Aorta (tissue), 5 donors: ENCODE measurements around the gene C16orf90. TPM values are rescaled to one million over a fixed set of nuclear protein-coding genes. Genes with fewer than 3 reads are reported as not detected.

Experiments
- ATAC-seq: fragments of 200-7000 bp; cut with Tn5 transposase; one replicate; pipeline ENCODE4 v1.9.1; 2022; ENCODE audit warnings: moderate library complexity; ENCODE audit not compliant: low FRiP score
- DNase-seq, 2 donors: peaks; one replicate each; pipeline ENCODE4 v3.0.0-alpha.2; 2020
- H3K27ac ChIP-seq, 2 donors: one replicate each; pipeline ENCODE4 v1.5.1; 2013; ENCODE audit warnings: low read length in 2 of 2, mild to moderate bottlenecking in 2 of 2, moderate library complexity in 2 of 2, control low read depth in 1 of 2, inconsistent platforms in 1 of 2, low read depth in 1 of 2
- H3K27me3 ChIP-seq, 2 donors: one replicate each; pipeline ENCODE4 v1.6.1; 2013; ENCODE audit warnings: control low read depth in 1 of 2, low read length in 1 of 2, mild to moderate bottlenecking in 1 of 2, moderate library complexity in 1 of 2; ENCODE audit not compliant: insufficient read depth in 2 of 2, control insufficient read depth in 1 of 2
- H3K36me3 ChIP-seq, 2 donors: one replicate each; pipeline ENCODE4 v1.6.1; 2013; ENCODE audit warnings: control low read depth in 1 of 2, low read length in 1 of 2, mild to moderate bottlenecking in 1 of 2; ENCODE audit not compliant: insufficient read depth in 2 of 2, control insufficient read depth in 1 of 2
- H3K4me1 ChIP-seq, 2 donors: one replicate each; pipeline ENCODE4 v1.6.1; 2013; ENCODE audit warnings: low read length in 2 of 2, control low read depth in 1 of 2, mild to moderate bottlenecking in 1 of 2, moderate library complexity in 1 of 2; ENCODE audit not compliant: insufficient read depth in 2 of 2, control insufficient read depth in 1 of 2
- H3K4me3 ChIP-seq, 2 donors: one replicate each; pipeline ENCODE4 v1.5.1; 2013; ENCODE audit warnings: low read length in 2 of 2, control low read depth in 1 of 2, mild to moderate bottlenecking in 1 of 2
- H3K9me3 ChIP-seq: one replicate; pipeline ENCODE4 v1.6.1; 2013; ENCODE audit warnings: mild to moderate bottlenecking, low read length; ENCODE audit not compliant: control insufficient read depth
- WGBS, 2 donors: extraction: QIAGEN DNeasy Blood & Tissue Kit; methylation state at CpG; one replicate each; pipeline ENCODE4 v1.1.7; 2013; 5-methylcytosine and 5-hydroxymethylcytosine counted together
- intact Hi-C, 2 donors: fragments of 100-400 bp; cut with DNase I; formaldehyde crosslinking; loops; one replicate each; pipeline versions ENCODE4 v1.14.2 to v1.15.0; 2022
- polyA plus RNA-seq, 2 donors: library from polyadenylated mRNA; stranded (reverse); fragments of 200-250 nt; gene quantifications; one replicate each; pipeline ENCODE4 v1.2.3, GENCODE V29; 2013
- total RNA-seq, 2 donors: library from RNA; stranded (reverse); fragmentation: NEBNext Ultra II Directional; extraction: Animal tissue kit (Norgen Biotek cat#: 25700); gene quantifications; one replicate each; pipeline ENCODE4 v1.2.1, GENCODE V29; 2021
- donor health status: healthy with polysubstance abuse.
- donor health status: Bipolar disorder and iron deficiency.
- donor health status: DM: no; HTN: no; CAD: no.
- donor health status: DM: no; HTN: no; CAD: no.
- donor health status: DM: yes; HTN: yes; CAD: no.

C16orf90 gene
- total and polyA plus RNA-seq, 4 donors, result not detected

DNA sequence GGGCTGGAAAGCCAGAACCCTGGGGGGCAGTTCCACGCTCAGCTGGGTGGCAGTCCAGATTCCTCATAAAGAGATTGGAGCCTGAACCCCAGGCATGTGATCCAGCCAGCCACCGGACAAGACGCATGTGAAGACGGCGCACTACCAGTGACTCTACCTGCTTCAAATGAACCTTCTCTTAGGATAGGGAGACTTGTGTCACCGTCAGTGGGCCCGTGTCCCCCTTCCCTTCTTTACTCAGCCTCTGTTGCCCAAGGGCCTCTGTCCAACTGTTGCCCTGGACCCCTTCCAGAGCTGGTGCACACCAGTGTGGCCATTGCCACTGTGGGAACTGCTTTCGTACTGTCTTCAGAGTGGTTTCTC lies 23.7 kb upstream of the C16orf90 start:
- Histone ChIP-seq H3K4me1 (no peaks in the 10 kb centered on the region), H3K9me3 (no peaks in the 10 kb centered on the region), H3K27ac (no peak overlapping the region), H3K27me3 (no peaks in the 10 kb centered on the region), H3K4me3 (no peak overlapping the region), H3K36me3 (peaks cover 0 to 7% of the 10 kb centered on the region in 2 donors)
- DNase-seq (no peak), ATAC-seq (no peak)
- intact Hi-C loops, result no loop called here
- WGBS, 2 donors, result 81 to 92% methylated on average over 8 of the region's 8 CpGs

DNA sequence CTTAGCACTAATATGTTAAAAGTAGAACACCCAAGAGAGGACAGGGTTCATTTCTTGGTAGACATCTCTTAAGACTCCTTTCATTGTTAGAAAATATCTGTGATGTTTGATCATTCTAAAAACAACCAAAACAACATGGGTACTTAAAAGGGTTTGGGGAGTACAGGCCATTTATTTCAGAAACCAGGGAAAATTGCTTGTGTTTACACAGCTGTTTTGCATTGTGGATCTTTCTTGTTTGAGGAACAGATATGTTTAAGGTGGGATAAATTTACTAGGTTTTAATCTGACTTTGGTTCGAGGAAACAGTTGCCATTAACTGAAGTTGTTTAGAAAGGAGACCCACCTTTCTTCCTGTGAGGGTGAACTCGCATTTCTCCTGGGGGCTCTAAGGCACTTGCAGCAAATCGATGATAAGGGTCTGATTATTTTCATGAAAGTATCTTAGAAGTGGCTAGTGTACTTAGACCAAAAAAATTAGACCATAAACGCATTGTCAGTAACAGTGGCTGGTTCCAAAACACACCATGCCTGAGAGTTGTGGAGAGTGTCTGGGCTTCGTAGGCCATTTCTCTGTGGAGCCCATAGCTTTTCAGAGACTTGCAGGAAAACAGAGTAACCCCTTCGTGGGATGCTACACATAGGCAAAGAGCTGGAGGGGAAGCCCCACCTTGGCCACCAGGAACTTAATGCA lies 23.1 kb upstream of the C16orf90 start:
- no peaks in the 10 kb centered on the region for H3K4me1 ChIP-seq
- DNase-seq, result no peak
- intact Hi-C loops, result no loop called here
- H3K9me3 ChIP-seq, result no peaks in the 10 kb centered on the region
- no peak for ATAC-seq
- WGBS, 2 donors, result 57 to 68% methylated on average over 6 of the region's 6 CpGs
- H3K4me3 ChIP-seq, result no peak overlapping the region
- H3K36me3 ChIP-seq, result peaks cover 0 to 7% of the 10 kb centered on the region in 2 donors
- H3K27me3 ChIP-seq, result no peaks in the 10 kb centered on the region
- H3K27ac ChIP-seq, result no peak overlapping the region

DNA sequence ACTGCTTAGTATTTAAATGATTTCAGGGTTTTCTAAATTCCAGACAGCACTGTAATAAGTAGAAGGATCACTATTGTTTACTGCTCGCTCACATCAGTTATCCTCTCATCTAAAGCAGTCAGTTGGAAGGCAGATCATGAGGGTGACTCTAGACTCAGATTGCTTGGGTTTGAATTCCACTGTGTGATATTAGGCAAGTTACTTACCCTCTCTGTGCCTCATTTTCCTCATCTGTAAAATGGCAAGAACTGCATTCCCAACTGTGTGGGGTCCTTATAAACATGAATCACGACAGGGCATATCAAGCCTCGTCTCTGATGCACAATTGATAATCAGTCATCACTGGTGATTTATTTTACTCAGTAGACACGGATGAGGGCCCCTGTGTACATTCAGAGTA lies 20.6 kb upstream of the C16orf90 start:
- Histone ChIP-seq H3K4me1 (no peaks in the 10 kb centered on the region), H3K36me3 (peaks cover 0 to 4% of the 10 kb centered on the region in 2 donors), H3K4me3 (no peak overlapping the region), H3K9me3 (no peaks in the 10 kb centered on the region), H3K27ac (no peak overlapping the region), H3K27me3 (no peaks in the 10 kb centered on the region)
- WGBS, 2 donors, result 89 to 90% methylated on average over 4 of the region's 4 CpGs
- DNase-seq (no peak), ATAC-seq (no peak)
- intact Hi-C loops, result no loop called here

DNA sequence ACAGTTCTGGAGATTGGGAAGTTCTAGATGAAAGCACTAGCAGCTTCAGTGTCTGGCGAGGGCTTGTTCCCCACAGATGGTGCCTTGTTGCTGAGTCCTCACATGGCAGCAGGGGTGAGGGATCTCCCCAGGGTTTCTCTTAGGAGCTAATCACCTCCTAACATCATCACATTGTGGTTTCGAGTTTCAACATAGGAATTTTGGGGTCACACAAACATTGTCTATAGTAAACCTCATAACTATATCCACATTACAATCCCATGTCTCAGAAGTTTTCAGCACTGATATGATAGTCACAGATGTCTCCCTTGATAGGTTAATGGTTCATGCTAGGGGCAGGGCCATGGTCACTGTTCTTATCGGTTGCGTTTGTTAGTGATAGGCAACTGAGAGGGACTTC lies 19.3 kb upstream of the C16orf90 start:
- H3K4me1 ChIP-seq, result no peaks in the 10 kb centered on the region
- no peak for DNase-seq
- no peaks in the 10 kb centered on the region for H3K27me3 ChIP-seq
- no peaks in the 10 kb centered on the region for H3K9me3 ChIP-seq
- 92% methylated on average over 4 of the region's 4 CpGs for WGBS, 2 donors
- no peak for ATAC-seq
- H3K27ac ChIP-seq, result no peak overlapping the region
- peaks cover 0 to 4% of the 10 kb centered on the region in 2 donors for H3K36me3 ChIP-seq
- H3K4me3 ChIP-seq, result no peak overlapping the region
- intact Hi-C loops, result no loop called here

DNA sequence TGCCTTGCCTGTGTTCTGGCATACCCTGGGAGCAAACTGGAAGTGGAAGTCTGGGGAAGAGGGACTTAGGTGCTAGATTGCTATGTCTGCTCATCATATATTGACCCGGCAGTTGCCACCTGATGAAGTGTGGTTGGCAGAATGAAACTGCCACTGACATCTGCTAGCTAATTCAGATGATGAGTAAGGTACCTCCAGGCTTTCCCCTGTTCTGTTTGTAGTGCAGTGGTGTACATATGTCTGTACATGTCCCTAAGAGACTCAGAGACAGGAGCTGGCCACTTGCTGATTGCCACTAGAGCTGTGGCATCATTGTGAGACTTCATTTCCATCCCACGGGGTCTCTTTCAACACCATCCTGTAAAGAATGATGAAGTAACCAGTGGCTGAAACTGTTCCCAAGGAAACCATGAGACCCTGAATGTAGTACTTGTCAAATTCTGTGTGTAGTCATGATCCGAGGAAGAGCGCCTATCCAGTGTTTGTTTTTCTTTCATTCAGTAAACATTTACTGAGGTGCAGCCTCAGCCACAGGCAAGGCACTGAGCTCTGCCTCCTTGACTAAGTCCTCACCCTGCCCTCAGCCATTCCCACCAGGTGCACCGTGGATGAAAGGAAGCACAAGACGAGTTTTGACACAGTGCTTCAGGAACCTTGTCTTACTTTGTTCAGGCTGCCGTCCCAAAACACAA lies 18.7 kb upstream of the C16orf90 start:
- H3K27me3 ChIP-seq, result no peaks in the 10 kb centered on the region
- H3K4me3 ChIP-seq, result no peak overlapping the region
- ATAC-seq (no peak), DNase-seq (no peak)
- intact Hi-C loops, result no loop called here
- H3K27ac ChIP-seq, result no peak overlapping the region
- H3K36me3 ChIP-seq, result peaks cover 0 to 6% of the 10 kb centered on the region in 2 donors
- no peaks in the 10 kb centered on the region for H3K4me1 ChIP-seq
- WGBS, 2 donors, result 72 to 82% methylated on average over 7 of the region's 7 CpGs
- no peaks in the 10 kb centered on the region for H3K9me3 ChIP-seq

DNA sequence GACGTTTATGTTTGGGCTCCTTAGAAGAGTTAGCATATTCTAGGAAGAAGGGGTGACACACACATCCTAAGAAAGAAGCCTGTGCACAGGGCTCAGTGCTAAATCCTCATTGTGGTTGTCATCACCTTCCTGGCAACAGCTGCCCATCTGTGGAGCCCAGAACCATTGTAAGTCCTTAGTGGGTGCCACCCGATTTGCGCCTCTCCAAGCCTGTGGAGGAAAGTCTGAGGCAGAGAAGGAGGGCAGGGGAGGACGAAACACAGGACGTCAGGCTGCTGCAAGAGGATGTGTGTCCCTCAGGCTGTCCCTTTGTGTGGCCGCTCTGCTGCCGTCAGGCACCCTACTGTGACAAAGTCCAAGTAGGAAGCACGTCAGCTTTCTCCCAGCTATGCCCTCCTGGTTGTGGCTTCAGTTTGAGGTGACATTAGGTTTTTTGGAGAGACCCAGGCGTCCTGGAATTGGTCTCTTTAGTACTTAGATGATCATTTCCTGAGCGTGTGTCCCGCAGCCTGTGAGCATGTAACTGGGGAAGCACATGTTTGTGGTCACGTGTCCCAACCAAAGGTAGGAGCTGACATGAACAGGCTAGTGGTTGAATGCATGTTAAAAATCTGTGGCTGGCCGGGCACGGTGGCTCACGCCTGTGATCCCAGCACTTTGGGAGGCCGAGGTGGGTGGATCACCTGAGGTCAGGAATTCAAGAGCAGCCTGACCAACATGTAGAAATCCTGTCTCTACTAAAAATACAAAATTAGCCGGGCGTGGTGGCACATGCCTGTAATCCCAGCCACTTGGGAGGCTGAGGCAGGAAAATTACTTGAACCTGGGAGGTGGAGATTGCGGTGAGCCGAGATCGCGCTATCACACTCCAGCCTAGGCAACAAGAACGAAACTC lies 16.2 kb upstream of the C16orf90 start:
- Histone ChIP-seq H3K9me3 (no peaks in the 10 kb centered on the region), H3K4me3 (no peak overlapping the region), H3K36me3 (peaks cover 0 to 5% of the 10 kb centered on the region in 2 donors), H3K27me3 (no peaks in the 10 kb centered on the region), H3K4me1 (no peaks in the 10 kb centered on the region), H3K27ac (no peak overlapping the region)
- no peak for ATAC-seq
- intact Hi-C loops, result no loop called here
- DNase-seq, result peak in 1 of 2 donors; percentile 46
- WGBS, 2 donors, result 94 to 95% methylated on average over 23 of the region's 23 CpGs

DNA sequence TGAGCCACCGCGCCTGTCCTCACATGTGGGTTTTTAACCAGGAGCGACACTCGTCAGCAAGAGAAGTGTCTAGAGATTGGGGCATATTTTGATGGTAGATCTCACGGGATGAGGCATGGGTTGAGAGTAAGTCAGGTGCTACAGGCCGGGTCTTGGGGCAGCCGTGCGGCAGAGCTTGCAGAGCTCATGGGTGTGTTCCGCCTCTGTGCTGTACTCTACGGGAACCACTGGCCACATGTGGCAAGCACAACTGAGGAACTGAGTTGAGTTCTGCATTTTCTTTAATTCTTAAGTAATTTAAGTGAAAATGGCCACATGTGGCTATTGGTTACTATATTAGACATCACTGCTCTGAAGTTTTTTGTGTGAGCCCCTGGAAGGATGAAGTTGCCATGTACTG lies 15.1 kb upstream of the C16orf90 start:
- H3K27me3 ChIP-seq, result no peaks in the 10 kb centered on the region
- ATAC-seq, result no peak
- H3K4me1 ChIP-seq, result no peaks in the 10 kb centered on the region
- no peaks in the 10 kb centered on the region for H3K9me3 ChIP-seq
- WGBS, 2 donors, result 94 to 96% methylated on average over 10 of the region's 10 CpGs
- H3K27ac ChIP-seq, result no peak overlapping the region
- H3K36me3 ChIP-seq, result peaks cover 0 to 5% of the 10 kb centered on the region in 2 donors
- no peak overlapping the region for H3K4me3 ChIP-seq
- intact Hi-C loops, result no loop called here
- DNase-seq, result peak in 1 of 2 donors; percentile 27

DNA sequence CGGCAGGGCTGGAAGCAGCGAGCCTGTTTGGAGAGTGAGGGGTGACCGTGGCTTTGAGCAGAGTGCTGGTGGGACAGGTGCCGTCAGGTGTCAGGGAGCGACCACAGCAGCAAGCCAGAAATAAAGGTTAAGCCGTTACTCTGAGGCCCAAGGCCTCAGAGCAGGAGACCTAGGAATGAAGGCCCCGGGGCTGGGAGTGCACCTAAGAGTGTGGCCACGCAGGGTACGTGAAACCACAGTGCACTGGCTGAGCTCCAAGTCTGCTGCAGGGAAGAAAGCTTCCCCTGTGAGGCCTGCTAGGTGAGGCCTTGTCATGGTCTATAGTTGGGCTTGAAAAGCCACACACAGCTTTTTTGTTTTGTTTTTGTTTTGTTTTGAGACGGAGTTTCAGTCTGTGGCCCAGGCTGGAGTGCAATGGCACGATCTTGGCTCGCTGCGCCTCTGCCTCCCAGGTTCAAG lies 14.2 kb upstream of the C16orf90 start:
- H3K36me3 ChIP-seq, result peaks cover 0 to 5% of the 10 kb centered on the region in 2 donors
- intact Hi-C loops, result no loop called here
- 90 to 93% methylated on average over 13 of the region's 13 CpGs for WGBS, 2 donors

More for the DNA sequence above, 14.2 kb upstream of the C16orf90 start:
- DNase-seq, result no peak
- no peak for ATAC-seq
- Histone ChIP-seq H3K27me3 (no peaks in the 10 kb centered on the region), H3K4me3 (no peak overlapping the region), H3K4me1 (no peaks in the 10 kb centered on the region), H3K27ac (no peak overlapping the region), H3K9me3 (no peaks in the 10 kb centered on the region)
